Forelimb muscle (tissue), 1 donor: ENCODE measurements around the gene DOCK2. TPM values are rescaled to one million over a fixed set of nuclear protein-coding genes. Genes with fewer than 3 reads are reported as not detected.

Experiments
- DNase-seq: peaks from one replicate; pipeline ENCODE4 v3.0.0-alpha.2; 2013; ENCODE audit warnings: low read depth
- polyA plus RNA-seq: library from polyadenylated mRNA; unstranded; fragments of 120-200 nt; gene quantifications from one replicate; pipeline ENCODE4 v1.2.1, GENCODE V29; 2013; ENCODE audit not compliant: insufficient read length

Gene DOCK2
- polyA plus RNA-seq, 1 donor = 2.6 TPM

DNA sequence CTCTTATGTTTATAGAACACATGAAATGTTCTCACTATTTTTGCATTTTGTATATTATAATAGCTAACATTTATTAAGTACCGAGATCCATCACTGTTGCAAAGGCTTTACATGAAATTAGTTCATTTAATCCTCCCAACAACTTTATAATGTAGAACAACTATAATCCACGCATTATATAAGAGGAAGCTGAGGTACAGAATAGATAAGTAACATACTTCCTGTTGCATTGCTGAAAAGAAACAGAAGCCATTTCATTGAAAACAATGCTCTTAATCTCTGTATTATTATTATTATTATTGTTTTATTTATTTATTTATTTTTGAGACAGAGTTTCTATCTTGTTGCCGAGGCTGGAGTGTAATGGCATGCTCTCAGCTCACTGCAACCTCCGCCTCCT lies 351.1 kb downstream of the DOCK2 start:
- no peak for DNase-seq

DNA sequence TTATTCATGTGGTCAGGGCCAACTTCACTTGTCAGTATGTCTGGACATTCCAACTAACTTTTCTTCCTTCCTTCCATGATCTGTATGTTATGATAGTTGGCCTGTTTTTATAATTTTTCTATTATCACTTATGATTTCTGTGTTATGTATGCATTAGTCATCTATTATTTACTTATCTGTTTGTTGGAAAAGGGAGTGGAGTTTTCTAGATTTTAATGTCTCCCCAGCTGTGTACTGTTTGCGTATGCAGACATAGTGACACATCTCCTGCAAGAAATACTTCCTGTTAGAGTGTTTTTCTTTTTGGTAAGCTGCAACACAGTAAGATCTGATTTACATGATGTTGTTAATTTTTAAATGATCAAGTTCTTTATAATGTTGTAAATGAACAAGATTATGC lies 351.9 kb downstream of the DOCK2 start:
- DNase-seq = no peak

DNA sequence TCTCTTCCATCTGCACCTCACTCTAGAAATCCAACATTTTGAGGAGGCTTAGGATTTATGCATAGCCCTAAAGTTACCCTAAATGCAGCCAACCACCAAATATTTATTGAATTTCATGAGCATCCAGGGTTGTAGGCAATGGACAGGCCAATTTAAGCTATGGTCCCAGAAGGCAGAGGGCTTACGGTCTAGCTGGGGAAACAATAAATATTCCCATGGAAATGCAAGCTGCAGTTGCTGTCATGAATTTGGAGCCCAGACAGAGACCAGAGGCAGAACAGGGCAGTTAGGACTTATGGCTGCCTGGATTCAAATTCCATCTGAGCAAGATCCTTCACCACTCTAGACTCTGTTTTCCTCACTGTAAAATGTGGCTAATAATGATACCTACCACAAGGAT lies 352.3 kb downstream of the DOCK2 start:
- DNase-seq = no peak

DNA sequence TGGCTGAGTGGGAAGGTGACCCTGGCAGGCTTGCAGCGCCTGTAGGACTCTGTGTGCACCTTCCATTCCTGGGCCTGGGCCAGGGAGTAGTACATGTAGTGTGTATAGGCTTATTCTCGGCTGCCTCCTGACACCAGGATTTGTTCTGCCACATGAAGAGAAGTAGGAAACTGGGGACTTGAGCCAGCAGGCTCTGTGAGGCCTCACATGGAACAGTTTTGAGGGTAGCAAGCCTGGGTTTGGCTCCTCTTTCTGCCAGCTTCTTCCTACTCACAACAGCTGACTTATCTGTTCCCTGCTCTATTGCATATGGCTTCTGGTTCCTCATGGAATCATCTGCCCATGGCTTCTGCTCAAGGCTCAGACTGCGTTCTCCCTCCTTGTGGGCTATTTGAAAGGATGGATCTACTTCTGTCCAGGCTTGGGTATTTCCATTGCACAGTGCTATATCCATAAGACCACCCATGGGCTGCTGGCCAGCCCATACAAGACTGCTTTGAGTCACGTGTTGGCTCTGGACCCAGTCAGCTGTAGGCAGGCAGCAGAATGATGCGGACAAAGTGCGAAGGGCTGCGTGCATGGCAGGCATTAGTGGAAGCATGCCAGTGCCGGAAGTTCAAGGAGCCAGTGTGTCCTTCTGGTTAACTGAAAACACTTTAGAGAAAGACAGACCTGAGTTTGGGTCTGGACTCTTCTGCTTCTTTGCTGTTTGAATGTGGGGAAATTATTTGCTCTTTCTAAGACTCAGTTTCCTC lies 354.2 kb downstream of the DOCK2 start:
- DNase-seq = no peak

DNA sequence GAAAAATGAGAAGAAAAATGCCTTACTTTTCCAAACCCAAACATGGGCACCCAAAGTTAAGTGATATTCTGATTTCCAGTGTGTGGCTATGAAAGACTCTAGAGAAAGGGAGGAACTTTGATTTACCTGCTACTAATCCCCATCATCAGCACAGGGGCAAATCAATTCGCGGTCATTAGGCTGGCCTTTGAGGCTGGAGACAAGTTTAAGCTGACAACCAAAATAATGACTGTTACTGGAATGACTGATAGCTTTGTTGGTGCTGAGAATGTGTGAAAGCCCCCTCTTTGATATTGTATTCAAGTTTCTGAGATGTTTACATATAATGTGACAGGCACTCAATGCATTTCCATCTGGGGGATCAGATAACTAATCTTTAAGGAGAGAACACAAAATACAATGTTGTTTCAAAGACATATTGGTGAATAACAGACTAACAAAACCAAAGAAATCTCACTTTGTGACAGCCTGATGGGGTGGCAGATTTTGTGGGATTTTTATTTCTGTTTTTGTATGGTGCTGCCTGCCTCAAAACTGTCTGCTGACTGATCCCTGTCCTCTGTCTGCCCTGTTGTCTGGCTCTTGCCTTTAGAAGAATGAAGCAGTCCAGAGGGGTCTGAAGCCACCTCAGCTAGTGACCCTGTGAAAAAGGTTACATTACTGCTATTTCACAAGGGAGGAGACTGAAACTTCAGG lies 355.9 kb downstream of the DOCK2 start:
- DNase-seq = no peak

DNA sequence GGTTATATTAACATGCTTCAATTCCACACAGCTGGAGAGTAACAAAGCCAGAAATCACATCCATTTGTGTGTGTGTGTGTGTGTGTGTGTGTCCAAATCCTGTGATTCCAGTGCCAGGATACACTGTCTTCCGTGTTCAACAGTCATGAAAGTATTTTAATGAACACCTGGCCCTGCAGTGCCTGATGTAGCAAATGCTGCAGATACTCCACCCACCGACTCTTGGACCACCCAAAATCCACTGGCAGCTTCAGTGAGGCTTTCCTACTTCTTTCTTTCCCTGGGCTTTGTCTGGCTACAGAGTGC lies 356.4 kb downstream of the DOCK2 start:
- no peak for DNase-seq

DNA sequence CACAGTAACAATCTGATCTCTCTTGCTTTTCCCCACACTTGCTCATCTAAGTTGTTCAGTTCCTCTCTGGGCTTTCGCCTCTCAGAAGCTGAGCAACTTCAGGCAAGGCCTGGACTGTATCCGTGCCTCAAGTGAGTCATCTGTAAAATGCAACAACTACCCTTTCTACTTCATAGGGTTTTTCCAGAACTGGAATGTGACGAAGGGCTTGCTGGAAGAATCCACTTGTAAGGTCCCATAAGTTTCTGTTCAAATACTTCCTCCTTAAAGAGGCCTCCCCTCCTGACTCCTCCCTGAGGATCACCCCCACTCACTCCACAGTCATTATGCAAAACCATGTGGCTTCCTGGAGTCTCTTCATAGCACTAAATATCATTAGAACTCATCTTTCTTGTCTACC lies 360.7 kb downstream of the DOCK2 start:
- no peak for DNase-seq

DNA sequence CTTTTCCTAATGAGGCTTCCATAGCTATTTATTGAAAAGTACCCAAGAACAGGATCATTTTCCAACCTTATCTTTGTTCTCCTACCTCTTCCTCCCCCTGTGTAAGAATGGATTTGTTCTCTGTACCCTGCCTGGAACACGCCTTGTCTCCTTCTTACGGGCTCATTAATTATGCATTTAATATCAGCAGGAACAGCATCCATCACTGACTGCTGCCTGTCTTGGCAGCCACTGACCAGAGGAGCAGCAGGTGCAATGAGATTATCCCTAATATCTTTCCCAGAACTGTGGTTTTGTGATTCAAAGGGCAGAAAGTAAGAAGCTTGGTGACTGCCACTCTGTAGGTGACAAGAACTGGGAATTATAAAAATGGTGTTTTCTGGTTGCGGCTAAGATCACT lies 362.5 kb downstream of the DOCK2 start:
- no peak for DNase-seq

DNA sequence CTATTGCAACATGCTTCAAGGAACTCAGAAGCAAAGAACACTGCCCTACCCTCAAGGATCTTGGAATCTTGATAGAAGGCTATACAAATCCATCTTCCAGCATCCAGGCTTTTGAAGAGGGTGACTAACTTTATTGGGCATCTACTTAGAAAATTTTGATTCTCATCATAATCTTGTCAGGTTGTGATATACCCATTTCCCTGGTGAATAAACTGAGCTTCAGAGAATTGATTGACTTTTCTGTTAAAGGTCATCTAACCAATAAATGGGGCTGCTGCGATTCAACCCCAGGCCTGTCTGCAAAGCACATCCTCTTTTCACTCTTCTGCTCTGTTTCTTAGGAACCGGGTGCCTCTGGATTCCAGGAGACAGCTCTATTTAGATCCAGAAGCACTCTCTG lies 363.1 kb downstream of the DOCK2 start:
- DNase-seq = no peak

DNA sequence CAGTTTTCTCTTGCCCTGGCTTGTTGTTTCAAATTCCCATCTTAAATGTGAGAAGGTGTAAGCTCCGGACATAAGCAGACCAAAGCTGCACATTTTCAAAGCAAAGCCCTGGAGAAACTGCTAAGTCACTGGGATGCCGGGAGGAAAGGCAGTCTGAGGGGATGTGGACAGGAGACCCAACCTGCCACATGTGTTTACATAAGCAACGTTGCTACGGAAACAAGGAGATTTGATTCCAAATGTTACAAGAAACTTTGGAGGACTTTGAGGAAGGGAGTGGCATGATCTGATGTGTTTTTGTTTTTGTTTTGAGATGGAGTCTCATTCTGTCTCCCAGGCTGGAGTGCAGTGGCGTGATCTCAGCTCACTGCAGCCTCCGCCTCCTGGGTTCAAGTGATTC lies 368.9 kb downstream of the DOCK2 start:
- DNase-seq = no peak

DNA sequence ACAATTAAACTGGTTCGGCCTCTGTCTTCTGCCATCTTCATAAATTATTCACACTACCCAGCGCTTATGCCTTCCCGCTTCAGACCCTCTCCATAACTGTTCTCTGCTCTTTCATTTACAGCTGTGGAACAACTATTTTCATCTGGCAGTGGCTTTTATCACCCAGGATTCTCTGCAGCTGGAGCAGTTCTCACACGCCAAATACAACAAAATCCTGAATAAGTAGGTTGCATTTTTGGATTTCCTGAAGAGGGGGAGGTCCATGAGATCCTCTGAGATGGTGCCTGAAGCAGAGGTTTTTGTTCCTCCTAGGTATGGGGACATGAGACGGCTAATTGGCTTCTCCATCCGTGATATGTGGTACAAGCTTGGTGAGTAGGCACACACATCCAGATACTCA lies 371.3 kb downstream of the DOCK2 start:
- DNase-seq = no peak

DNA sequence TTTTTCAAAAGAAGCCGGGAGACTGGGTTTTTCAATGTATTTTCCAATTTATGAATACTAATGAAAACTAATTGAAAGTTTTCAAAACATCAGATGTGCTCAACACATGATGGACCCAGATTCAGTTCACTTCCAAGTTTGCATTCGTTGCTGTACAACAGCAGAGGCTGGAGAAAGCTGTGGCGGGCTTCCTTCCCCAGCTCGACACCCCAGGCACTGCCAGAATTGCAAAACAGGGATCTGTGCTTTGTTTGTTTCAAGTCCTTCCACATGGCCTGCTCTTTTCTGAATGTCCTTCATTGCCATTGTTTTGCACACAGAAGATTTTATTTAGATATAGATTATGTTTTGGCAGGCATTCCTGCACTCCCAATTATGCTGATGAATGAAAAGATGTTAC lies 373.5 kb downstream of the DOCK2 start:
- DNase-seq = no peak

DNA sequence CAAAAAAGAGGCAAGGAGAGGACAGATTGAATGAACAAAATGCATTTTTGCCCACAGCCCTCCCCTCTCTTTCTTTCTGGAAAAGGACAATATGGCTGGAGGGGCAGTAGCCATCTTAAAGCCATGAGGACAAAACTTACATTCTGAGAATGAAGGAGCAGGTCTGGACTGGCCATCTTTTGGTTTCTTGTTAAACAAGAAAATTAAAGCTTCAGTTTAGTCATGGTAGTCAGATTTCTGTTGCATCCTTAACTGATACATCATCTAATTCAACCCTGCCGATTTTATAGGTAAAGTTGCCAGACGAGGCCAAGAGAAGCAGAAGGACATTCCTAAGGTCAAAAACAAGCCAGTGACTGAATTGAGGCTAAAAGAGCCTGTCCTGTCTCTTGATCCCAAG lies 374.7 kb downstream of the DOCK2 start:
- DNase-seq = no peak

DNA sequence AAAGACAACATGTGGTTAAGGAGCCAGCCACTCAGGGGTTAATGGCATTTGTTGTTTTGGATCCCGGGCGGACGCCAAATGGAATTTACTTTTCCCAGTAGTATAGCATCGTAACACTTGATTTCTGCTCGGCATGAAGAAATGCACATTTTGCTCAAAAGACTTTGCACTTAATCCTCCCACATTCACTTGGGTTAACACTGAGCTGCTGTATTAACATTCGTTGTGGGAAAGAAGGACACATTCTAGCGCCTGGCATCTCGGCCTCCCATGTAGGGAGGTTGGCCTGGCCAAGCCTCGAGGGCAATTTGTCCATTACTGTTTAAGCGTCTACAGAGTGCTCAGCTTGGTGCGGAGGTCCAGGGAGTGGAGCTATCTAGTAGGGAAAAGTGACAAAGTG lies 375.5 kb downstream of the DOCK2 start:
- no peak for DNase-seq

DNA sequence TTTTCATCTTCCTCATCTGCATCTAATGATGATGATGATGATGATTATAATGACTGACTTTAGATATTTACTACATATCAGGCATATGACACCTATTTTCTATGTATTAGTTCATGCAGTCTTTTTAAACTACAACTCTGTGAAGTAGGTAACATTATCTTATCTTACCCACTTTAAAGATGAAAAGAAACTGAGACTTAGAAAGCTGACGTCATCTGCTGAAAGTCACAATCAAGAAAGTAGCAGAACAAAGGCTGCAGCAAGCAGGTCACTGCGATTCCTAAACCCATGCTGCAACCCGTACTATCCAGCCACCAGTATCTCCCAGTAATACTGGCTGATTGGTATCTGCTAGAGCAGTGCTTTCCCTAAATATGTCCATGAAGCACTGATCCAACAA lies 383.3 kb downstream of the DOCK2 start:
- DNase-seq = no peak

DNA sequence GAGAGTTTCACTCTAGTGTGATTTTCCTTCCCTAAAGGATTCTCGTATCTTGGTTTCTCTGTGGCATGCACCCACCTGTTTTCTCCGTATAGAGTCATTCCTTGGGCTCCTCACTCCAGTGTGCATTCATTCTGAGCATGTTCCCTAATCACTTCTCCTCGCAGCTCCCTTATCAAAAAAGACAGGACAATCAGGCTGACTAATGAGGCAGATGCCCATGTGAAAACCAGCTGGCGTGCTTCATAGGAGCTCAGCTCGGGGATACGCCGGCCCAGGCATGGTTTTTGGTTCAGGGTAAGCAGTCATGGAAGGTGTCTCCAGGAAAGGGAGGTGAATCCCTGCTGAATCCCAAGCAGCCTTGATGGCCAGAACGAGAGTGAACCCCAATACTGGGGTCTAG lies 384.4 kb downstream of the DOCK2 start:
- no peak for DNase-seq

DNA sequence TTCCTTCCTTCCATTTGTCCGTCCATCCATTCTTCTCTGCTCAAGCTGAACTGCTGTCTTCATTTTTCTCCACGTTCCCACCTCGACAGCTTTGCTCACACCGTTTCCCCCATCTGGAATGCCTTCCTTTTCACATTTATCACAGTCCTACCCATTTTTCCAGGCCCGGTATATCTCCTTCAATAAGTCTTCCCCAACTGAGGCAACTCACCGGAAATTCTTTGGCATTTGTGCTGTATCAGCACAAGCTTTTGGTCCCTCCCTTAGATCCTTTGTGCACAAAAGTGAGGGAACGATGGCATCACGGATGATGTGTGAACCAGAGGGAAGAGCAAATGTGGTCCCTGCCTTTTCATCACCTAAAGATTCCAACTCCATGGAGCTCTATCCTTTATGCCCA lies 388.8 kb downstream of the DOCK2 start:
- DNase-seq = no peak

DNA sequence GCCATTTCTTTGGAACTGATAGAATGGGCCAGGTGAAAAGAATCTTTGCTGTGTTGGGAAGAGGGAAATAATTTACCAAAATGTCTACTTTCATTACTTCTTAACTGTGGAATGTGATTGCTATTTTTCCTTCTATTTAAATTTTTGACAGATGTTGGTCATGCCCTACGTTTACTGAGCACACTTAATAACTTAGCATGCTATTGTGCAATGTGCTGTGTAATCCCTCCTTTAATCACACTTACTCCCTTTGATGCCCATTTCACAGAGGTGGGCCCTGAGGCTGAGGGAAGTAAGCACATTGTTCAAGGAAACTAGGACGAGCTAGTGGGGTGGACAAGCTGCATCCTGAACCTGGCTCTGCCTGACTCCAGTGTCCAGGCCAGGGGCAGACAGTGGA lies 391.0 kb downstream of the DOCK2 start:
- no peak for DNase-seq

DNA sequence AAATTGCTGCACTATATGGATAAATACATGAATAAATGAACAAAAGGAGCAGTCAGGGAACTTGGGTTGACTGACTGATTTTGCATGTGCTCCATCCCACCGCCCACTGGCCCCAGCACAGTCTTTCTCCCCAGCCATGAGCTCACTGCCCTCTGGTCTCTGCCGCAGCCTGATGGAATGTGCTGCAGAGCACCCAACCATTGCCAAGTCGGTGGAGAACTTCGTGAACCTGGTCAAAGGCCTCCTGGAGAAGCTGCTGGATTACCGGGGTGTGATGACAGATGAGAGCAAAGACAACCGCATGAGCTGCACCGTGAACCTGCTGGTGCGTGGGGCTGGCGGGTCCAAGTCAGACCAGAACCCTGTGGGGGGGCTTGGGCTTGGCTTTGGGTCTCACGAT lies 397.2 kb downstream of the DOCK2 start:
- no peak for DNase-seq

DNA sequence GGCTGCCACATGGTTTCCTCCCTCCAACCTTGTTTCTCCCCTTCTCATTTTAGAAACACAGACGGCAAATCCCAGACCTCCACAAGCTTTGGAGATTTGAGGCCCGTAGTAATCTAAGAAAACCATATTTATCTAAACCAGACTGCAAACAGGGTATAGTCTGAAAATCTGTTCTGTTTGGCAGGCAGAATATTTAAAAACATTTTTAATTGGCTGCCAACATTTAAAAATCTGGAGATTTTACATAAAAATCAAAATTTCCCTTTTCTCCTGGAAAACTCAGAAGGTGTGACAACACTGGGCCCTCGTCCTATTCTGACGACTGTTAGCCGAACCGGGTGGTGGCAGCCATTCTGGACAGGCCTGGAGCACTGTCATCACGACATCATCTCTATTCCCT lies 401.2 kb downstream of the DOCK2 start:
- DNase-seq = no peak

DNA sequence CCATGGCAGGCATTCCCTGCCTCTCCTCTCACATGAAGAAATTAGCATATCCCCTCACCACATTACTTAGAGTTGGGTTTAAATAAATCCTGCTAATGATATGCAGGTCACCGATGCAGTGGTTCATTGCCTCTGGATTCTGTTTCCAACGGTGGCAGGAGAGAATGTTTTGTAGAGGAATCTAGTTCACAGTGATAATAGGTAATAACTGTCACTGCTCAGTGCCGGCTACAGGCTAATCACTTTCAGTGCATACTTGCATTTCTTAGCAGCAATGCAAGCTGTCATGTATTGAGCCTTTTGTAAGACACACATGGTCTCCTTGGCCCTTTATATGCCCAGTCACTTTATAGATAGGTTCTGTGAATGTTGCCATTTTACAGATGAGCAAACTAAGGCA lies 402.8 kb downstream of the DOCK2 start:
- no peak for DNase-seq

DNA sequence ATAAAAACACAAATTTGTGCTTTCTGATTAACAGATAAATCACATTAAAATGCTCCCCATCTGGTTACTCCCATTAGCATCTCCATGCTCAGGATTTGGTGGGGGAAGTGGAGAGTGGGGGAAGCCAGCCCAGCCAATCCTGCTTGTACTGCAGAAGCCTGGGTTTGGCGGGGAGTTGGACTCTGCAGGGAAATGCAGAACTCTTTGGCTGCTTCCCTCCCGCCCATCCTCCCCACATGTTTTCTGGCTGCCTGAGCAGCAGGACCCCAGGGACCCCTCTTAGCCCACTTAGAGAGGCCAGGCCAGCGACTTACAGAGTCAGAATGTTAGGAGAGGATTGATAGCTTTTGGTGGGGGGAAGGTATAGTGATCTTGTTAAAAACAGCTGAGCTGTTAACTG lies 409.2 kb downstream of the DOCK2 start:
- peak; percentile 41 for DNase-seq

DNA sequence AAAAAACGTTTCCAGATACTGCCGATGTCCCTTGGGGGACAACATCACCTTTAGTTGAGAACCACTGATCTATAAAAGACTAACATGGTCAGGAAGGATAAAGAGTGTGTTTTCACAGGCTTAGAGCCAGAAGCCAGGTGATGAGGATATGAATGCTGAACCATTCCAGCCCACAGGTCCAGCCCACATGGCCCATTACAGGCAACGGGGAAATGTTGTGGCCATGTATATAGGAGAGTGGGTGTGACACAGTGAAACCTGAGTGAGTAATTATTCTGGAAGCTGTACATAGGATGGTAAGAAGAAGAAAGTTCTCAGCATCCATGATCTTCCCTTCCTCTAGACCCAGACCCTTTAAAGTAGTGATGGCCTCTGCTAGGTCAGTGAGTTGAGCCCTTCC lies 412.6 kb downstream of the DOCK2 start:
- no peak for DNase-seq

DNA sequence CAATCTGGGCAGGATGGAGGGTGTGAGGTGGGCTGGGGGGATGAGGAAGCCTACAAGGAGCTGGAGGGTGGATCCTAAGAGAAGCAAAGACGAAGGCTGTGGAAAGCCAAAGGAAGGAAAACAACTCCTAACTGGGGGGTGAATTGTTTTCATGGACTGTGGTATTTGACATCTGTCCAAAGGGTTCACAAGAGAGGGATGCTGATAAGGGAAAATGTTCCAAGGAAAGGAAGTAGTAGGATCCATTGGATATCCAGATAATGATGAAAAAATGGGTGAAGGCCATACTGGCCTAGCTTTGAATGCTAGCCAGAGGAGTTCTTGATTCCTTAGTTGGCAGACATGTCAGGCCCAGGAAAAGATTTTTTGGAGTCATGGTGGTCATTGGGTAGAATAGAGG lies 416.8 kb downstream of the DOCK2 start:
- DNase-seq = no peak
